ENCODE data around the gene FCGR1A.
"Not testable (repeated sequence)": the region's sequence is repeated elsewhere in the genome, so short reads cannot be mapped to it uniquely, and the experiment has no call there.

GRCh38 chr1:149747359-149748143 lies 34.9 kb upstream of the FCGR1A start:
- not testable (repeated sequence) for TF ChIP-seq CTCF (IDR thresholded peaks at IDR 0.05)
- TF ChIP-seq EZH2 (IDR thresholded peaks at IDR 0.05), result peak; percentile 78
- TF ChIP-seq EZH2phosphoT487 (IDR thresholded peaks at IDR 0.05), result peak; percentile 36
